Measurements from ENCODE around the gene MYO15B.

Gene MYO15B

GRCh38 chr17:75587675-75588595 lies at the start of gene MYO15B:
Gene MYO15B, plus strand, starts transcription at chr17:75587800. Its CDS starts 258 bp downstream, at chr17:75588058.
- DNase-seq: peak; percentile 73

DNA sequence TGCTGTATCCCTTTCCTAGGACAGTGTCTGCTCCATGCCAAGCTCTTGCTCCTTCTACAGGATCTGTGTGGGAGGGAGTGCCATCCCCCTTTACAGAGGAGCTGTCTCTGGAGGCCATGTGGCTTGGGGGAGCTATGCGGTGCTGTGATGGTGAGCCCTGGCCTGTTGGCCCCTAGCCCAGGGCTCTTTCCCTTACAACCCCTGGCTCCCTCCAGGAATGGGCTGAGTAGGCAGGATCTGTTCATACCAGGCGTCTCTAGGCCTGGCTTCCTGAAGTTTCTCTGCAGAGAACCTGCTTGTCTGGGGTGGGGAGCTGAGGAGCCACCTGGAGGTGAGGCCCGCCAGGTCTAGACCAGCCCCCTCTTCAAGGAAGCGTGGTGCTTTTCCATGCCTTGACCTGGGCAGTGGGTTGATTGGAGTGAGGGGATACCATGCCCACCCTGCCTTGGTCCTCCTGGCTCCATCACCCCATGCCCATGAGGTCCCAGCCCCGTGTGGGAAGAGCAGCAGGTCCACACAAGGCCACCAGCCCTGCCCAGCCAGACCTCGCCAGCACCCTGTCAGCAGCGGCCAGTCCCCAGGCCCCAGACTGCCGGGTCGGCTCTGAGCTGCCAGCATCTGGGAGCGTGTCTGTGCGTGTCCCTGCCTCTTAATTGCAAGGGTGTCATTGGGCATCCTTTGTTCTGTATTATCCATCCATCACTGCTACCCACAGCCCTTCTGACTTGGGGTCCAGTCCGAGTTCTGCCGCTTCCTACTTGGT lies 47.5 kb upstream of the MYO15B start:
- no peak for DNase-seq

DNA sequence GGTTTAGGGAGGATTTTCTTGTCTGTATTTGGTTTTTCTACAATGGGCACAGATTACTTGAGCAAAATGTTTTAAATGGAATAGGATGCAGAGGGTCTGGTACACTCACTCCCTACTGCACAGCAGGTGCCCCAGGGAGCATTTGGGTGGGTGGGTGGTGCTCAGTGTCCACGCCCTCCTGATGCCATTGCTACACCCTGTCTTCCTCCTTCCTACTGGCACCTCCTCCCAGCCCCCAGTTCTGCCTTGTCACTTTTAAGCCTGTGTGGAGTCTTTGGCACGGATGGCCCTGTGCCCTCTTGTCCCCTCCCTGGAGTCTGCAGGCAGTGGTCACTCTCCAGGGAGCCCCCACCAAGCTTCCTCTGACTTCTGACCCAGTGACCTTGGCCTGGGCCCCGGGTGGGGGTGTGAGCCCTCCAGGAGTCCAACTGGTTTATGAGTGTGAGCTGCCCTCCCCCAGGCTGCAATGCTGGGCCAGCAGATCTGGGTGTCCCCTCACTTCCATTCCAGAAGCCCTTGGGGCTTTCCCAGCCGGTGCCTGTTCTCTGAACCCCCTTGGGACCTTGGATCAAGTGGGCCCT lies 46.6 kb upstream of the MYO15B start:
- DNase-seq: no peak

DNA sequence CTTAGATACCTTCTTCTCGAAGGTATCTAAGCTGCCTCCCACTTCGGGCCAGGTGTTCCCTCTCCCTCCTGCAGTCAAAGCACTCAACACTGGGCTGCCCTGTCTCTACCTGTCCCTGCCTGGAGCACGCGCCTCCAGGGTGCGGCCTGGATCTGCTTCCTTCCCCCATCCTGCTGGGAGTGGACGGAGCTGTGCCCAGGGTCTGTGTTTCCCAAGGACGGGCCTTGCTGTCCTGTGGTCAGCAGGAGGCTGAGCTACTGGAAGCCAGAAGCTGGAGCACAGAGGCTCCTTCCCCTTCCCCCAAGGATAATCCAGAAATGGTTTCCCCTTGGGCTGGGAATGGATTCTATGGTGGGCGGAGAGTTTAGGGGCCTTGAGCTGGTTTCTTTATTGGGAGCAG lies 45.4 kb upstream of the MYO15B start:
- no peak for DNase-seq

GRCh38 chr17:75542728-75543336 lies 44.8 kb upstream of the MYO15B start:
- DNase-seq: no peak

GRCh38 chr17:75544250-75544649 lies 43.4 kb upstream of the MYO15B start:
- no peak for DNase-seq

DNA sequence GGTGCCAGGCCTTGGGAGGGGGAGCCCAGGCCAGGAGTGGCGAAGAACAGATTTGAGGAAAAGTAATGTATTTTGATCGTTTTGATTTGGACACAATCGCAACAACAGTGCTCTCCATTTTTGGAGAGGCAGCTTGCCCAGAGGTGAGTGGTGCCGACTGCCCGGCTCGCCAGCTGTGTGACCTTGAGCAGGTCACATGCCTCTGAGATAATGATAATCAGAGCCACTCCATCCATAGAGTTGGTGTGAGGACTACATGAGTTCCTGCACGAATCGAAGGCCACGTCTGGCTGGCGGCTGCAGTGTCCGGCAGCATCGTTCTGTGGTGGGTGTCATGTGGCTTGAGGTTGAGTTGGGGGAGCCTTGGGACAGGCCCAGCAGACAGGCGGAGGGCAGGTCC lies 41.4 kb upstream of the MYO15B start:
- DNase-seq: no peak

DNA sequence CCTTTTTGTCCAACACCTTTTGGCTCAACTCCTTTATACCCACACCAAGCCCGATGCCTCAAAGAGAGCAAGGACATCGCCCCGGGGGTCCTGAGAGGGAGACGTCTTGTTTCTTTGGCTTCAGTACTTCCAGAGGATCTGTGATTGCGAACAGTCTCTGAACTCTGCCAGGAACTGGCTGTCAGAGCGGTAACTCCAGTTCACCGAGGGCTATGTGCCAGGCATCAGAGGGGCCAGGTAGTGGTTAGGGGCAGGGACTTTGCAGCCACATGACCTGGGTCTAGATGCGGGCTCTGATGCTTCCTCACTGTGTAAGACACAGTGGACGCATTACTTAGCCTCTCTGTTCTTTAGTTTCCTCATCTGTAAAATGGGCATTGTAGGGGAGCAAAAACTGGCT lies 40.5 kb upstream of the MYO15B start:
- no peak for DNase-seq

DNA sequence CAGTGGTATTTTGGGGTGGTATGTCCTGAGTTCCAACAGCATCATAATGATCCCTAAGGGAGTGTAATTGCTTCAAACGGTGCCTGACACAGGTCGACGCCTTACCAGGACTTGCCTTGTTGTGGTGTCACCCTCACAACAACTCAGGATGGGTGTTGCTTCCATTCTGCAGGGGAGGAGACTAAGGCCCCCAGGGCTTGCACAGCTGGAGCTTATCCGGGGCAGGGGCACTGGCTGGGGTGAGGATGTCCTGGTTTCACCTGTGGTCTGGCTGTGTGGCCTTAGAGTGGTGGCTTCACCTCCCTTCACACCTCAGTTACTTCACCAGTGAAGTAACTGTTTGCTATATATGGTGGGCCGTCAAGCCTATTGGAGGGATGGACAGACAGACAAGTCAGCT lies 38.8 kb upstream of the MYO15B start:
- DNase-seq: no peak

DNA sequence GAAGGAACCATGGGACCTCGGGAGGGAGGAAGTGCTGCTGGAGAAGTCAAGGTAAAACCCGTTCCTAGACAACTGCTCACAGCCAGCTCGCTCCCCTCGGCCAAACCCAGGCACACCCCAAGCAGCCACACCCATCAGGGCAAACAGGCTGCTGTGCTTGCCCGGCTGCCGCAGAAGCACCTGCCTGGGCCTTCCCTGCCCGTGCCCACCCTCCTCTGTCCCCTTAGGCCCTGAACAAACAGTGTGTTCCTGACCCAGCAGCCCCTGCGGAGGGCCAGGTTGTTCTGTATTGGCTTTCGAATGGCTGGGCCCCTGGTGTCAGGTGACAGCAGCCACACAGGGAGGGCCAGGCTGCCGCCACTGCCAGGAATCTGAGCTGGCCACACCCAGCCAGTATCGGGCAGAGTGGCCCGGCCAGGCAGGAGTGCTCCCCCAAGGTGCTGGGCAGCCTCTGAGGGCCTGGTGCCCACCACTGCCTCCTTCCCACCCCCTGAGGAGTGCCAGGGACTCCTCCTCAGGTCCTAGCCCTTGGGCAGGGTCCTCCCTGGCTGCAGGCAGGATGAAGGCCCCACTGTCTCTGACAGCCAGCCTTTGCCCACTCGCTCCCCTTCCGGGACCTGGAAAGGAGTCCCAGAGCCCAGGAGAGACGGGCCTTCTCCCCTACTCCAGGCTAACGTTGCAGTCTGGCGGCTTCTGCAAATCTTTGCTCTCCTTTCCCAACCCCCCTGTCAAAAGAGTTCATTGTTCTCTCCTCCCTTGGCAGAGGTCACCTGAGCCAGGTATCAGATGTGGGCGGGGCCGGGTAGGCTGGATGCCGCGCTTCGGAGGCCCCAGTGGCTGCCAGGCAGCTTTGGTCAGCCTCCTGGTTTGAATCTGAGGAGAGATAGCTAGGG lies 38.1 kb upstream of the MYO15B start:
- DNase-seq: no peak

DNA sequence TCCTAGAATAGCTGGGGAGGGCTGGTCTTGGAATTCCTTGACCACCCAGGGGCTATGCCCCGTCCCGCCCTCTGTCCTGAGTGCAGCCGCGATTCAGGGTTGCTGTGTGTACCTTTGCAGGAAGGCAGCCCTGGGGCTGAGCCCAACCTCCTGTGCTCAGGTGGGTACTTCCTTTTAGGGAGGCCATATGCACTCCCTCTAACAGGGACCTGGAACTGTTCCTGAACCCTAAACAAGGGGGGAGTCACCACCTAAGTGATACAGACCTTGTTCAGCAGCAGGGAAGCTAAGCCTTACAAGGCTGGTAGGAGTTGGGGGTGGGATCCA lies 37.5 kb upstream of the MYO15B start:
- DNase-seq: no peak

DNA sequence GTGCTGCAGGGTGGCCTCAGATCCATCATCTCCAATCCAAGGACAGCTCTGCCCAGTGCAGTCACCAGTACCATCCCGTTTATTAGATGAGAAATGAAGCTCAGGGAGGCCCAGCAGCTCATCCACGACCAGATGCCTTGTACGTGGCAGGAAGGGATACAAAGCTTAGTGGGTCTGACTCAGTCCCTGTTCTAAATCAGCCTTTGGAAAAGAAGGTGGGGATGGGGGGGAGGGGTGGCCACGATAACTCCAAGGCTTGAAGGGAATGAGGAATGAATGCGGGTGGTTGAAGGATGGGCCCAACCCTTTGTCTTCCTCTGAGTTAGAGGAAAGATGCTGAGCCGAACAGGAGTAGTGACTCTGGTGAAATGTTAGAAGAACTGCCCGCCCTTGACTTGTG lies 36.3 kb upstream of the MYO15B start:
- no peak for DNase-seq

GRCh38 chr17:75552425-75553294 lies 34.9 kb upstream of the MYO15B start:
- no peak for DNase-seq

DNA sequence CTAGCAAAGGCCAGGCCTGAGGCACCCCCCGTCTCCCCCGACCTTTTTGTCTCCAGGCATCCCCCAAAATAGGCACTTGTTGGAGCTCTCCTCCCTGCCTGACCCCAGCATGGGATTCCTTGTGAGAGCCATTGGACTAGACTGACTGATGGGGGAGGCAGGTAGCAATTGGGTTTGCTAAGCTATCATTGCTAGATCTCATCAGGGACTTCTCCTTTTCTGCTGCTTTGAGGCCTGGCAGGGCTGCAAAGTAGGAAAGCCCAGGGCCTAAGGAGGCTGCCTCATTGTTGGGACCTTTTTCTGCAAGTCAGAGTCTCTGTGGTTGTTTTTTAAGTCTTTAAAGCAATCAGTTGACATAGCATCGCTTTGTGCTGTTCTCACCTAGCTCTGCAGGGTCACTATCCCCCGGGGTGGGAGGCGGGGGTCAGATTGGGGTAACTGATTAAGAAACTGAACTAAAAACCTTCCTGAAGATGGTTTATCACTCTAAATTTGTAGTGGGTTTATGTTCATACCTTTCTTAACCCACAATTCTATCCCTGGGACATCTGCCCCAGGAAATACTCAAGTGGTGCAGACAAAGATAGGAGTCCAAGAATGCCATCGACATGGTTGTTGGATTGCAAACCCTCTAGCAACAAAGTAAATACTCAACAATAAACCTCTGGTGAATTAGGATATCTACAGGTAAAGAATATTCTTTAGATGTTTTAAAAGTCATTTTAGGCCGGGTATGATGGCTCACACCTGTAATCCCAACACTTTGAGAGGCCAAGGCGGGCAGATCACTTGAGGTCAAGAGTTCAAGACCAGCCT lies 34.1 kb upstream of the MYO15B start:
- no peak for DNase-seq

DNA sequence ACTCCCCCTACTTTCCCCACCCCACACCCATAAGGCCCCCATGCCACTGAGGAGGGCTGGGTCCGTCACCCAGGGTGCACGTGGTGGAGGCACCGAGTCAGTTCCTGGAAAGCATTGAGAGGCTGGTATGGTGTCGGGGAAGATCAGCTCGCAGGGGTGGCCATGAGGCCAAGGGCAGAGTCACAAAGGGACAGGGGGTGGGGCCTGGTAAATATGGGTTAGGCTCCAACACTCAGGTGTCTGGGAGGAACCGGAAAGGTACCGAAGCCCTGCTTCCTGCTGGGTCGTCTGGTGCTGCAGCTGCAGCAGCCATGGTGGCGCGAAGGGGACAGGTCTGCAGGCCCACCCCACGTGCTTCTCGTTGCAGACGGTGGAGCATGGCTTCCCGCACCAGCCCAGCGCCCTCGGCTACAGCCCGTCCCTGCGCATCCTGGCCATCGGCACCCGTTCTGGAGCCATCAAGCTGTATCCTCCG lies 31.9 kb upstream of the MYO15B start:
- DNase-seq: no peak

DNA sequence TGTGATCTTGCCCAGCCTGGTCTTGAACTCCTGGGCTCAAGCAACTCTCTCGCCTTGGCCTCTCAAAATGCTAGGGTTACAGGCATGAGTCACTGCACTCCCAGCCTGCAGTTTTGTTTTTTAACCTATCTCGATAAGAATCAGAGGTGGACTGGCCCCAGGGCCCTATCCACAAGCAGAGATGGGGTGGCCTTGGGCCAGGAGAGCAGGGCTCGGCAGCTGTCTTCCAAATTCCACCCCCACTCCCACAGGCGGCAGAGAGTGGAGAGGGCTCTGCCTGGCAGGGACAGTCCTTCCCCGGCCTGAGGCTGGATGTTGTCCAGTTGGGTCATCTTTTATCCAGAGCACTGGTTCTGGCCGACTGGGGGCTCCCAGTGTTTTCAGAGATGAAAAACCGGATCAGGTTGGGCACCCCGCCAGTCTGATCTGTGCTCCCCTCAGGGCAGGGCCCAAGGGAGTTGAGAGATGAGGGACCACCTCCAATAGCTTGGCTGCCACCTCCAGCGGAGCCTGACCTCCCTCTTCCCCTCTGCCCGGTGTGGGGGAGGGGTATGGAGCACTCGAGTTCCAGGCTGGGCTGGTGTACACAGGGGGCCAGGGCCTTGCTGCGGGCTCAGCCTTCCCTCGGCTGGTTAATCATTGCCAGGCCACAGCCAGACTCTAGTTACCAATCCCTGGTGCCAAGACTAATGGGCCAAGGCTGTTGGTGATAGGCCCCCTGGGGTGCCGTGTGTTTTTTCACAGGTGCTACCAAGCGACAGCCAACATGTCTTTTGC lies 30.3 kb upstream of the MYO15B start:
- DNase-seq: no peak

DNA sequence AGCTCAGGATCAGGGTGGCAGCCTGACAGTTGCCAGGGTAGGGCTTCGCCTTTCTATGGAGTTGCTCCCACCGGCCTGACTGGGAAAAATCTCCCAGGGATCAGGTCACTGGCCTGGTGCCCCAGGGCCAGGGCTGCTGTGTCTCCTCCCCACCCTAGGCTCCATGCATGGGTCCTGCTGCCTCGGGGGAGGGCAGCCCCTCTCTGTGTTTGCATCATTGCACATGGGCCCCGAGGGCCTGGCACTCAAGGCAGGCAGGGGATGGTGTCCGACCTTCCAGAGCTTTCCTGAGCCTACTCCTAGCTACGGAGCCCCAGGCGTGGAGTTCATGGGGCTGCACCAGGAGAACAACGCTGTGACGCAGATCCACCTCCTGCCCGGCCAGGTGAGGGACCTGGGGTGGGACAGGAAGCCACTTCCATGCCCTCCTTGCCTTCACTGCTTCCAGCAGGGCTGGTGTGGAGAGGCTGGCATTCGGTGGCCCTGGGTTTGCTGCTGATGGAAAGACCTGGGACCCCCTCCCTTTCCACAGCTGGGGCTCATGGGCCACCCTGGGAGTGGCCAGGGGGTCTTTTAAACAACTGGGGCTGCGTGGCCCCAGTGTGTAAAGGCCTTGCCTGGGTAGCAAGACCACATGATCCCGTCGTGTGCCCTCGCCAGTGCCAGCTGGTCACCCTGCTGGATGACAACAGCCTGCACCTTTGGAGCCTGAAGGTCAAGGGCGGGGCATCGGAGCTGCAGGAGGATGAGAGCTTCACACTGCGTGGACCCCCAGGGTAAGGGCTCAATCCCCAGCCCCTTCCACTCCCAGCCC lies 29.5 kb upstream of the MYO15B start:
- DNase-seq: no peak
